SK-N-SH (cell line): ENCODE results near the gene FSD2. TPM values are rescaled to one million over a fixed set of nuclear protein-coding genes. Genes with fewer than 3 reads are reported as not detected.

ENCODE experiments used
- CTCF ChIA-PET: fragments of 300-600, 350-600 bp; formaldehyde crosslinking; extraction: SDS; loops from one replicate; lab custom pipeline; 2021; lab: Yijun Ruan, JAX
- POLR2A ChIA-PET: fragments of 350-600 bp; sonication (Branson Sonifier 250); formaldehyde crosslinking; extraction: SDS; loops from one replicate; lab custom pipeline; 2020; ENCODE audit warnings: antibody characterized with exemption, inconsistent platforms; lab: Yijun Ruan, JAX
- DNase-seq: peaks from one replicate; pipeline ENCODE4 v3.0.0; 2012
- H2AFZ ChIP-seq: fragments of 200-600 bp; sonication (generic); 2 replicates; pipeline ENCODE4 v1.8.1; 2016; ENCODE audit warnings: antibody characterized with exemption, mild to moderate bottlenecking, low read depth
- H3F3A ChIP-seq: fragments of 200-600 bp; sonication (generic); replicated peaks from 2 replicates; pipeline ENCODE3; 2016; ENCODE audit warnings: antibody characterized with exemption, mild to moderate bottlenecking; ENCODE audit not compliant: insufficient read depth
- H3K27ac ChIP-seq, 2 experiments: fragments of 200-500 bp in 1 of 2; fragments of 200-600 bp in 1 of 2; sonication (Bioruptor generic) in 1 of 2; sonication (generic), shearing (Covaris generic) in 1 of 2; 2 replicates each; pipeline versions ENCODE4 v1.5.1 to v1.6.1; 2014 to 2016; ENCODE audit warnings: low read depth in 2 of 2, inconsistent platforms in 1 of 2, low read length in 1 of 2, mild to moderate bottlenecking in 1 of 2, mixed read lengths in 1 of 2
- H3K27me3 ChIP-seq: fragments of 200-600 bp; sonication (generic), shearing (Covaris generic); 2 replicates; pipeline ENCODE4 v1.6.1; 2016; ENCODE audit warnings: mixed run types; ENCODE audit not compliant: insufficient read depth
- H3K36me3 ChIP-seq, 2 experiments: fragments of 200-500 bp in 1 of 2; fragments of 200-600 bp in 1 of 2; sonication (Bioruptor generic) in 1 of 2; sonication (generic) in 1 of 2; replicated peaks in 1 of 2; 2 replicates each; pipeline versions ENCODE3 to v1.5.1; 2014 to 2016; ENCODE audit warnings: low read length in 1 of 2, mild to moderate bottlenecking in 1 of 2; ENCODE audit not compliant: insufficient read depth in 2 of 2, control insufficient read depth in 1 of 2
- H3K4me1 ChIP-seq, 2 experiments: fragments of 200-500 bp in 1 of 2; fragments of 200-600 bp in 1 of 2; sonication (Bioruptor generic) in 1 of 2; sonication (generic), shearing (Covaris generic) in 1 of 2; 2 replicates each; pipeline versions ENCODE4 v1.5.1 to v1.6.1; 2014 to 2016; ENCODE audit warnings: low read depth in 1 of 2, low read length in 1 of 2, mixed run types in 1 of 2; ENCODE audit not compliant: insufficient read depth in 2 of 2, control insufficient read depth in 1 of 2
- H3K4me2 ChIP-seq: fragments of 200-600 bp; sonication (generic), shearing (Covaris generic); 2 replicates; pipeline ENCODE4 v1.6.1; 2017; ENCODE audit warnings: mixed run types
- H3K4me3 ChIP-seq, 2 experiments: fragments of 200-500 bp in 1 of 2; fragments of 200-600 bp in 1 of 2; sonication (Bioruptor generic) in 1 of 2; sonication (generic), shearing (Covaris generic) in 1 of 2; 2 replicates each; pipeline versions ENCODE4 v1.5.1 to v1.8.1; 2014 to 2016; ENCODE audit warnings: low read depth in 2 of 2, inconsistent platforms in 1 of 2, low read length in 1 of 2, mild to moderate bottlenecking in 1 of 2, mixed read lengths in 1 of 2, moderate library complexity in 1 of 2
- H3K79me2 ChIP-seq: fragments of 200-600 bp; sonication (generic); 2 replicates; pipeline ENCODE4 v1.8.1; 2017; ENCODE audit warnings: mild to moderate bottlenecking; ENCODE audit not compliant: insufficient read depth
- H3K9ac ChIP-seq: fragments of 200-600 bp; sonication (generic); 2 replicates; pipeline ENCODE4 v1.6.1; 2017; ENCODE audit warnings: mixed run types
- H3K9me2 ChIP-seq: fragments of 200-600 bp; sonication (generic); 2 replicates; pipeline ENCODE4 v1.6.1; 2017; ENCODE audit warnings: mixed run types
- H3K9me3 ChIP-seq: fragments of 200-600 bp; sonication (generic); 2 replicates; pipeline ENCODE4 v1.6.1; 2017; ENCODE audit warnings: mixed run types, mild to moderate bottlenecking, moderate library complexity
- H4K20me1 ChIP-seq: fragments of 200-600 bp; sonication (generic); 2 replicates; pipeline ENCODE4 v1.6.1; 2017; ENCODE audit warnings: mild to moderate bottlenecking, mixed run types; ENCODE audit not compliant: insufficient read depth
- ELF1 ChIP-seq: IDR thresholded peaks from 2 replicates; pipeline ENCODE4 v1.4.0; 2012
- EP300 ChIP-seq, 2 experiments: IDR thresholded peaks; 2 replicates each; pipeline versions ENCODE4 v1.4.0 to v1.6.1; 2012; ENCODE audit warnings: borderline replicate concordance in 1 of 2, low read depth in 1 of 2, low read length in 1 of 2
- EZH2phosphoT487 ChIP-seq: fragments of 200-600 bp; sonication (generic); IDR thresholded peaks from 2 replicates; pipeline ENCODE4 v1.6.1; 2017; ENCODE audit warnings: low read depth, mixed run types, mild to moderate bottlenecking, antibody characterized with exemption, moderate library complexity, borderline replicate concordance
- FOXJ3 ChIP-seq: sonication (generic); formaldehyde crosslinking; IDR thresholded peaks from 2 replicates; pipeline ENCODE4 v1.5.1; 2020; ENCODE audit warnings: mild to moderate bottlenecking, missing genetic modification reagents
- GABPA ChIP-seq: IDR thresholded peaks from 2 replicates; pipeline ENCODE4 v1.4.0; 2012; ENCODE audit warnings: low read depth, mild to moderate bottlenecking
- JUND ChIP-seq: IDR thresholded peaks from 2 replicates; pipeline ENCODE4 v1.4.0; 2012
- NRF1 ChIP-seq: IDR thresholded peaks from 2 replicates; pipeline ENCODE4 v1.6.1; 2012; ENCODE audit warnings: low read depth, mild to moderate bottlenecking, low read length
- RAD21 ChIP-seq: IDR thresholded peaks from 2 replicates; pipeline ENCODE4 v1.6.1; 2012; ENCODE audit warnings: mild to moderate bottlenecking, low read length
- RXRA ChIP-seq: IDR thresholded peaks from 2 replicates; pipeline ENCODE4 v1.4.0; 2012; ENCODE audit warnings: low read depth, mild to moderate bottlenecking, borderline replicate concordance
- SIN3A ChIP-seq: IDR thresholded peaks from 2 replicates; pipeline ENCODE4 v1.6.1; 2012; ENCODE audit warnings: low read depth, mild to moderate bottlenecking, low read length, moderate library complexity, borderline replicate concordance
- SMC3 ChIP-seq: IDR thresholded peaks from 2 replicates; pipeline ENCODE4 v1.6.1; 2012; ENCODE audit warnings: low read depth, low read length, improper control_type of control experiment
- TEAD4 ChIP-seq: IDR thresholded peaks from 2 replicates; pipeline ENCODE4 v1.4.0; 2012; ENCODE audit warnings: mild to moderate bottlenecking, borderline replicate concordance; ENCODE audit not compliant: insufficient read depth
- USF2 ChIP-seq: fragments of 150-350 bp; IDR thresholded peaks from 2 replicates; pipeline ENCODE4 v1.6.1; 2017; ENCODE audit warnings: antibody characterized with exemption, low read length, low read depth, borderline replicate concordance
- ZBTB33 ChIP-seq: IDR thresholded peaks from 2 replicates; pipeline ENCODE4 v1.4.0; 2012; ENCODE audit warnings: low read depth, borderline replicate concordance
- polyA plus RNA-seq, 3 experiments: library from polyadenylated mRNA; depleted of rRNA; stranded (reverse); fragments of >200 nt; gene quantifications; 2 replicates each; pipeline ENCODE4 v1.2.3, GENCODE V29; 2012
- TF ChIP-seq, protein P1 (sequence below): IDR thresholded peaks from 2 replicates; pipeline ENCODE4 v1.4.0; 2012; ENCODE audit warnings: low read depth
- TF ChIP-seq, protein P2 (sequence below): fragments of 200-600 bp; sonication (generic); IDR thresholded peaks from 2 replicates; pipeline ENCODE4 v1.6.1; 2017; ENCODE audit warnings: antibody characterized with exemption, mild to moderate bottlenecking, moderate library complexity

The FSD2 gene
- polyA plus RNA-seq, 1 of the 3 experiments (the other 2 are of a cell fraction) = not detected

- peaks cover under 1% of the 10 kb centered on the region for H3F3A ChIP-seq
- no peak for TF ChIP-seq FOXJ3 (CRISPR knock-in tag)
- TF ChIP-seq GABPA = no peak
- no peak for TF ChIP-seq RXRA
- TF ChIP-seq, protein P1, sequence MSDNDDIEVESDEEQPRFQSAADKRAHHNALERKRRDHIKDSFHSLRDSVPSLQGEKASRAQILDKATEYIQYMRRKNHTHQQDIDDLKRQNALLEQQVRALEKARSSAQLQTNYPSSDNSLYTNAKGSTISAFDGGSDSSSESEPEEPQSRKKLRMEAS = no peak
- no peak for TF ChIP-seq SIN3A
- no peak for TF ChIP-seq NRF1
- no peak for TF ChIP-seq USF2
- TF ChIP-seq JUND = no peak
- TF ChIP-seq, protein P2, sequence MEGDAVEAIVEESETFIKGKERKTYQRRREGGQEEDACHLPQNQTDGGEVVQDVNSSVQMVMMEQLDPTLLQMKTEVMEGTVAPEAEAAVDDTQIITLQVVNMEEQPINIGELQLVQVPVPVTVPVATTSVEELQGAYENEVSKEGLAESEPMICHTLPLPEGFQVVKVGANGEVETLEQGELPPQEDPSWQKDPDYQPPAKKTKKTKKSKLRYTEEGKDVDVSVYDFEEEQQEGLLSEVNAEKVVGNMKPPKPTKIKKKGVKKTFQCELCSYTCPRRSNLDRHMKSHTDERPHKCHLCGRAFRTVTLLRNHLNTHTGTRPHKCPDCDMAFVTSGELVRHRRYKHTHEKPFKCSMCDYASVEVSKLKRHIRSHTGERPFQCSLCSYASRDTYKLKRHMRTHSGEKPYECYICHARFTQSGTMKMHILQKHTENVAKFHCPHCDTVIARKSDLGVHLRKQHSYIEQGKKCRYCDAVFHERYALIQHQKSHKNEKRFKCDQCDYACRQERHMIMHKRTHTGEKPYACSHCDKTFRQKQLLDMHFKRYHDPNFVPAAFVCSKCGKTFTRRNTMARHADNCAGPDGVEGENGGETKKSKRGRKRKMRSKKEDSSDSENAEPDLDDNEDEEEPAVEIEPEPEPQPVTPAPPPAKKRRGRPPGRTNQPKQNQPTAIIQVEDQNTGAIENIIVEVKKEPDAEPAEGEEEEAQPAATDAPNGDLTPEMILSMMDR = no peak
- no peak for TF ChIP-seq SMC3
- TF ChIP-seq ELF1 = no peak
- TF ChIP-seq ZBTB33 = no peak
- TF ChIP-seq EP300 (IDR thresholded peaks at IDR 0.05; ENCODE audit: borderline replicate concordance in 1 of 2, low read depth in 1 of 2, low read length in 1 of 2) = no peak
- TF ChIP-seq EZH2phosphoT487 = no peak
- no peak for TF ChIP-seq RAD21
- TF ChIP-seq TEAD4 = no peak
- CTCF ChIA-PET = interaction anchor here (1.0 kb wide), 1 partner anchor 161 kb away, joined by 3 read pairs; no protein-coding TSS in a partner anchor
- H3K4me1 ChIP-seq = no peaks in the 10 kb centered on the region
- no peaks in the 10 kb centered on the region for H3K79me2 ChIP-seq
- DNase-seq = no peak
- no peaks in the 10 kb centered on the region for H3K9me2 ChIP-seq
- H3K4me3 ChIP-seq = no peak overlapping the region
- H3K27ac ChIP-seq = no peak overlapping the region
- H2AFZ ChIP-seq = no peak overlapping the region
- H3K4me2 ChIP-seq = no peak overlapping the region
- H3K9me3 ChIP-seq = no peaks in the 10 kb centered on the region
- POLR2A ChIA-PET = no interaction called here
- no peaks in the 10 kb centered on the region for H4K20me1 ChIP-seq
- peaks cover 24 to 41% of the 10 kb centered on the region in 2 experiments for H3K36me3 ChIP-seq
- no peak overlapping the region for H3K9ac ChIP-seq
- no peaks in the 10 kb centered on the region for H3K27me3 ChIP-seq
These were observed 33.3 kb upstream of the FSD2 start for GRCh38 chr15:82839136-82839535.
